Right lobe of liver (tissue), 4 donors: Measurements from ENCODE around the gene SCG3.

Source experiments
- POLR2A ChIP-seq: fragments of 450-650 bp; IDR thresholded peaks from one replicate; pipeline ENCODE4 v1.6.1; 2017; ENCODE audit warnings: antibody characterized with exemption, mild to moderate bottlenecking
- TF ChIP-seq, protein P1 (sequence below), 4 donors: fragments of 200-600 bp in 3 of 4; fragments of 450-650 bp in 1 of 4; IDR thresholded peaks; one replicate each; pipeline versions ENCODE4 v1.5.1 to v1.8.0; 2016 to 2022; ENCODE audit warnings: antibody characterized with exemption in 4 of 4, mild to moderate bottlenecking in 2 of 4
- donor health status: DM: no; HTN: no; CAD: no.
- donor health status: DM: no; HTN: no; CAD: no.
- donor health status: DM: no; HTN: yes; CAD: no.

DNA sequence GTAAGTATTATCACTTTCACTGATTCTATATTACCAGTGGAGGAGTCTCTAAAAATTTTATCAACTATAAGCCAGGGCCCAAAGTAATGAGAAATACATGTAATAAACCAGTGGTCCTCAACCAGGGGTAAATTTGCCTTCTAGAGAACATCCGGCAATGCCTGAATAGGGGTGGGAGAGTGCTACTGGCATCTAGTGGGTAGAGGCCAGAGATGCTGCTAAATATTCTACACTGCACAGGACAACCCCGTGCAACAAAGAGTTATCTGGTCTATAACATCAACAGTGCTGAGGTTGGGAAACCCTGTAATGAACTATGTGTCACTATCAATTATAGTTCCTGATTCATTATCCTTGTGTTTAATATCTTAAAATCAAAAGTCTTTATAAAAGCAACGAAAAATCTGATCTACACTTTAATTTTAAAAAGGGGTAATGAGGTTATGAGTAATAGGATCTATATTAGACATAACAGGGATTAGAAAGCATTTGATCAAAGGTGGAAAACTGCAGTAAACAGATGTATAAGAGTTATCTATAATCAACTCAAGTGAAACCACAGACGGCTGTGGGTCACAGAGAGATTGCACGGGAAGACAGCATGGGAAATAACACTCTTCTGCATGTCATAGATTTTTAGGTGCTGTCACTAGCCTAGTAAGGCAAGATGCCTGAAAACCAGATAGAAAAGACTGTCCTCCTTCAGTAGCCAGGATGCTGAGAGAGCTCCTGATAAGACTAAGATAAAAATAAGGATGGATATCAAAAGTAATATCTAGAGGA is 54.1 kb downstream of the SCG3 start:
- no peak for TF ChIP-seq POLR2A
- TF ChIP-seq, protein P1, sequence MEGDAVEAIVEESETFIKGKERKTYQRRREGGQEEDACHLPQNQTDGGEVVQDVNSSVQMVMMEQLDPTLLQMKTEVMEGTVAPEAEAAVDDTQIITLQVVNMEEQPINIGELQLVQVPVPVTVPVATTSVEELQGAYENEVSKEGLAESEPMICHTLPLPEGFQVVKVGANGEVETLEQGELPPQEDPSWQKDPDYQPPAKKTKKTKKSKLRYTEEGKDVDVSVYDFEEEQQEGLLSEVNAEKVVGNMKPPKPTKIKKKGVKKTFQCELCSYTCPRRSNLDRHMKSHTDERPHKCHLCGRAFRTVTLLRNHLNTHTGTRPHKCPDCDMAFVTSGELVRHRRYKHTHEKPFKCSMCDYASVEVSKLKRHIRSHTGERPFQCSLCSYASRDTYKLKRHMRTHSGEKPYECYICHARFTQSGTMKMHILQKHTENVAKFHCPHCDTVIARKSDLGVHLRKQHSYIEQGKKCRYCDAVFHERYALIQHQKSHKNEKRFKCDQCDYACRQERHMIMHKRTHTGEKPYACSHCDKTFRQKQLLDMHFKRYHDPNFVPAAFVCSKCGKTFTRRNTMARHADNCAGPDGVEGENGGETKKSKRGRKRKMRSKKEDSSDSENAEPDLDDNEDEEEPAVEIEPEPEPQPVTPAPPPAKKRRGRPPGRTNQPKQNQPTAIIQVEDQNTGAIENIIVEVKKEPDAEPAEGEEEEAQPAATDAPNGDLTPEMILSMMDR (IDR thresholded peaks at IDR 0.05) = no peak
